ENCODE measurements around the gene OLIG1.

- TF ChIP-seq NFKB2 (CRISPR knock-in tag; IDR thresholded peaks at IDR 0.05; ENCODE audit: borderline replicate concordance) (no peak), CTCF (CRISPR knock-in tag; IDR thresholded peaks at IDR 0.05) (no peak), EP300 (IDR thresholded peaks at IDR 0.05; ENCODE audit: low read depth in 2 of 2, low read length in 2 of 2) (no peak), EP300 (CRISPR knock-in tag; IDR thresholded peaks at IDR 0.05; ENCODE audit: borderline replicate concordance) (no peak)
Measured at GRCh38 chr21:33029385-33029921, 40.5 kb upstream of the OLIG1 start.

Data from HepG2 (cell line).